Activated CD4-positive, alpha-beta T cell treated with anti-CD3 and anti-CD28 coated beads for 1 hour (primary cell): ENCODE results near the gene FGF21.
"Not testable (repeated sequence)": the region's sequence is repeated elsewhere in the genome, so short reads cannot be mapped to it uniquely, and the experiment has no call there.

ENCODE experiments used
- DNase-seq: peaks from one replicate; pipeline ENCODE4 v3.0.0-alpha.2; 2020

The FGF21 gene

GRCh38 chr19:48752496-48753365 is 2.6 kb upstream of the FGF21 start, which contains the start of gene FUT1:
TSS of gene FUT1 (minus strand) at chr19:48752641. CDS start at chr19:48751281, 1,360 bp downstream.
- no peak for DNase-seq

- no peak for DNase-seq
These were observed 463 bp downstream of the FGF21 start for GRCh38 chr19:48755787-48756186.

- no peak for DNase-seq
These were observed 888 bp downstream of the FGF21 start for GRCh38 chr19:48756212-48756611.

DNA sequence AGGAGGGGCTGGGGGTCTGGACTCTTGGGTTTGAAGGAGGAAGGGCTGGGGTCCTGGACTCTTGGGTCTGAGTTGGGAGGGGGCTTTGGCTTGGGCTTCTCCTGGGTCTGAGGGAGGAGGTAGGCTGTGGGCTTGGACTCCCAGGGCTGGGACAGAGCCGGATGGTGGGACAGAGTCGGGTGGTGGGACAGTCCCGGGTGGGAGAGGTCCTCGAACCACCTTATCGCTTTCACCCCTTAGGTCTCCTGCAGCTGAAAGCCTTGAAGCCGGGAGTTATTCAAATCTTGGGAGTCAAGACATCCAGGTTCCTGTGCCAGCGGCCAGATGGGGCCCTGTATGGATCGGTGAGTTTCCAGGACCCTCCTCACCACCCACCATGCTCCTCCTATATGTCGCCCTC is 1.4 kb downstream of the FGF21 start:
- DNase-seq, result no peak

GRCh38 chr19:48757089-48757675 is 1.9 kb downstream of the FGF21 start:
- no peak for DNase-seq

- DNase-seq, result no peak
These were observed 2.4 kb downstream of the FGF21 start for GRCh38 chr19:48757741-48758144.

DNA sequence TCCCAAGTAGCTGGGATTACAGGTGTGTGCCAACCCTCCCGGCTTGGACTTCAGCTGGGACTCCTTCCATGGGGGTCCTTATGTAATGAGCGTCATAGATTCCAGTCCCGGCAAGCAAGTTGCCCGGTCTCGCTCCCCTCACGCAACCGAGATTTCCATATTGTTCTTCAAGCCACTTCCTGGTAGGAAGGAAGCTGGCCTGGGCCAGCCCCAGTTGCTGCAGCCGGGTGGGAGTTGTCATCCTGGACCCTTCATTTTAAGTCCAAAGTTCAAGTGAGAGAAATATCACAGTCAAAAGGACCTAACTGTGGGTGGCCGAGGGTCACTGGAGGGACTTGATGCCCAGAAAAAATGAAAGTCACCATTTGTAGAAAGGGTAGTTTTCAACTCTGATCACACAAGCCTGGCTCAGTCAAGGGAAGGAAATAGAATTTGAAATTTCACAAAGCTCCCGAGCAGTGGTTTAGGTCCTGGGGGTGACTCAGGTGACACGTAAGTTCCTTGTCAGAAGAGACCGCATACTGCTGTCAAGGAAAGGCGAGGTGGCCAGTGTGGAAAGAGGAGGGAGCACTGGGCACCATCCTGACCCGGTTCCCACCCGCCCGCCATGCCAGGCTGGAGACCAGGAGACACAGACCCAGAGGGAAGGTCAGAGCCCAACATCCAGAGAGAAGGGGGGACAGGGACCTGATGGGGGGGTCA is 5.3 kb downstream of the FGF21 start:
- no peak for DNase-seq

DNA sequence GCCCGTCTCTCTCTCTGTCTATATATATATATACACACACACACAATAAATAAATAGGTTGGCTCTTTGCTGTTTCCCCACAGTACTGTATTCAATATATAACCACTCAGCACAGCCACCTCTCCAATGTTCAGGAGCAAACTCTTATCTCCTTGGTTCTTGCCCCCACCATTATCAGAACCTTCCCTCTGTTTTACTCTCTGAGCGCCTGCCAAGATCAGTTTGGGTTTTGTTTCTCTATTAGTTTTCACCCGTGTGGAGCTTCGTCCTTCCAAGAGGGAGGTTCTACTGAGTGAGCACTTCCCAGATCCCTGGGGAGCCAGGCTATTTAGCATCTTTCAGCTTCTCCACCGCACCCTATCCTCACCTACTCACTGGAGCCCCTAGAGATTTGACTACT is 10.5 kb downstream of the FGF21 start:
- not testable (repeated sequence) for DNase-seq

GRCh38 chr19:48768171-48768753 is 12.9 kb downstream of the FGF21 start:
- DNase-seq, result not testable (repeated sequence)

- DNase-seq, result no peak
These were observed 13.8 kb downstream of the FGF21 start for GRCh38 chr19:48768994-48769713.

GRCh38 chr19:48770266-48770665 is 14.9 kb downstream of the FGF21 start:
- DNase-seq, result no peak

DNA sequence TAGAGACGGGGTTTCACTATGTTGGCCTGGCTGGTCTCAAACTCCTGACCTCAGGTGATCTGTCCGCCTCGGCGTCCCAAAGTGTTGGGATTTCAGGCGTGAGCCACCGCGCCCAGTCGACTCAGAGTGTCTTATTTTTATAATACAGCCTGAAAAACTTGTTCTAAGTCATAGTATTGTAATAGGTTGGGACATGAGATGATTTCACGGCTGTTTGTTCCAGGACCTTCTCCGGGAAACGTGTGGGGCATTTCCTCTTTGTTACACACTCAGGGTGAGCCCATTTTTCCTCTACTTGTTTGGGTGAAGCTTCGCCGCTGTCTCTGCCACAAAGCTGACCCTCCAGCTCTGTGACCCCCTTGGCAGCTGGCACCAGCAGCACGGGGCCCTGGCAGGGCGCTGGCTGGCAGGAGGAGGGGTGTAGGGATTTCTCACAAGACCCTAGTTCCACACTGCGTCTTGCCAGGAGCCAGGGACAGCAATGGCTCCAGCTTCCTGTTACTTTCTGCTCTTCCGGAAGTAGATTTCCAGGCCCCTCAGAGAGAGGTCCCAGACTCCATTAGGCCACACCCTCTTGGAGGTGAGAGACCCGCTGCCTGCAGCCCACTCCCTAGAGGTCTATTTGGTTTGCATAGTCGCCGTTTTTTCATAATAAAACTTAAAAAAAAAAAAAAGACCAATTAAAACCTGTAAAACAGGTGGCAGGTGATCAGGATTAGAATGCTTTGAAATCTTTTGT is 15.6 kb downstream of the FGF21 start:
- no peak for DNase-seq

DNA sequence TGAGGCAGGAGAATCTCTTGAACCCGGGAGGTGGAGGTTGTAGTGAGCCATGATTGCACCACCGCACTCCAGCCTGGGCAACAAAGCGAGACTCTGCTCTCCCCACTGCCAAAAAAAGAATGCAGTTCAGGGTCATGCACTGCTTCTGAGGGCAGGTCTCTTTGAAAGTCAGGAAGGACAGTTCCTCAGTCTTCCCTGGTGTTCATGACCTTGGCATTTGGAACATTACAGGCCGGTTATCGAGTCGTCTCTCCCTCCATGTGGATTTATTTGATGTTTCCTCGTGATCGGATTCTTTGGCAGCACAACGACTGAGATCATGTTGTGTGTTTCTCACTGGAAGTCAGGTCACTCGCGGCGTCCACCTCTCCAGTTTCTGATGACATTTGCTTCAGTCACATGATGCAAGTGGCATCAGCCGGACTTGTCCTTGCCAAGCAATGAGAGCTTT is 17.2 kb downstream of the FGF21 start:
- DNase-seq, result no peak

DNA sequence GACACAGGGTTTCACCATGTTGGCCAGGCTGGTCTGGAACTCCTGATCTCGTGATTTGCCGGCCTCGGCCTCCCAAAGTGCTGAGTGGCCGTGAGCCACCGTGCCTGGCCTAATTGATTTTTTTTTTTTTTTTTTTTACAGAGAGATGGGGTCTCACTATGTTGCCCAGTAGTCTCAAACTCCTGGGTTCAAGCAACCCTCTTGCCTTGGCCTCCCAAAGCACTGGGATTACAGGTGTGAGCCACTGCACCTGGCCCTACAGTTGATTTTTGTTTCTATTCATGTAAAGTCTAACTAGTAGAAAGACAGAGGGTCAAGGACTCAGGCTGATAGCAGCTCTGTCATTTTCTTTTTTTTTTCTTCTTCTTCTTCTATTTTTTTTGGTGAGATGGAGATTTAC is 21.8 kb downstream of the FGF21 start:
- no peak for DNase-seq

DNA sequence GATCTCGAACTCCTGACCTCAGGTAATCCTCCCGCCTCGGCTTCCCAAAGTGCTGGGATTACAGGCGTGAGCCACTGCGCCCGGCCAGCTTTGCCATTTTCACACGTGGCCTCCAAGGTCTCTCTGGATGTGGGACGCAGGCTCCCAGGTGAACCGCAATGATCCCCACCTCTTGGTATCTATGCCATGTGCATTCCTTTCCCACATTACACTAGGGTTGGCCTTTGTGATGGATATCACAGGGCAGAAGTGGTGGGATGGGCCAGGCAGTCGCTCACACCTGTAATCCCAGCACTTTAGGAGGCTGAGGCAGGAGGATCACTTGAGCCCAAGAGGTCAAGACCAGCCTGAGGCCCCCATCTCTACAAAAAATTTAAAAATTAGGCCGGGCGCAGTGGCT is 22.4 kb downstream of the FGF21 start:
- no peak for DNase-seq

DNA sequence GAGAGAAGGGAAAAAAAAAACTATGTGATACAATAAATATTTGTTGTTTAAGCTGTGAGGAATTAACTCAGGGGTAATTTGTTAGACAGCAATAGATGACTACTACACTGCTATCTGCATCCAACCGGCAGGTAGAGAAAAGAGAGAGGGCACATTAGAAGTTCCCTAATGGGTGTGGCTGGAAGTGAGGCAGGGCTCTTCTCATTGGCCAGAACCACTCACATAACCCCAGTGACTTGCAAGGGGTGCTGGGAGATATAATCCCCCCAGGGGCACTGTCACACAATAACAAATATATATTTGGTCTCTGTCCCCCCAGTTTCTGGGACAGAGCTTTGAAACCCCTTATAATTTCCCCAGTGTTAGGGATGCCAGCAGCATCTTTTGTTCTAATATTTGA is 24.3 kb downstream of the FGF21 start:
- no peak for DNase-seq

DNA sequence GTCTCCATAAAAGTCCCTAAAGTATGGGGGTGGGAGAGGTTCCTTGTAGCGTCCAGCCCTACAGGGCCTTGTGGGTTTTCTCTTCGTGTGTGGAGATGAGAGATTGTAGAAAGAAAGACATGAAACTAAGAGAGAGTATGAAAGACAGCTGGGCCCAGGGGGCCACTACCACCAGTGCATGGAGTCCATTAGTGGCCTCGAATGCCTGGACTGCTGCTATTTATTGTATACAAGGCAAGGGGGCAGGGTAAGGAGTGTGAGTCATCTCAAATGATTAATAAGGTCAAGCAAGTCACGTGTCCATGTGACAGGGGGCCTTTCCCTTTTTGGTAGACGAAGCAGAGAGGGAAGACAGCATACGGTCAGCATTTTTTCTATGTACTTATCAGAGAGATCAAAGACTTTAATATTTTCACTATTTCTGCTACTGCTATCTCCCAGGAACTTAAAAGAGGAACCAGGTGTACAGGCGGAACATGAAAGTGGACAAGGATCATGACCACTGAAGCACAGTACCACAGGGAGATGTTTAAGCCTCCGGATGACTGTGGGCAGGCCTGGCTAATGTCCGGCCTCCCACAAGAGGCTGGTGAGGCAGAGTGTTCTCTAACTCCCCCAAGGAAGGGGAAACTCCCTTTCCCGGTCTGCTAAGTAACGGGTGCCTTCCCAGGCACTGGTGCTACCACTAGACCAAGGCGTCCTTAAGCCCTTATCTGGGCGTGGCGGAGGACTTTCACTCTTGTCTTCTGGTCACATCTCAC is 25.5 kb downstream of the FGF21 start:
- no peak for DNase-seq

- no peak for DNase-seq
These were observed 29.2 kb downstream of the FGF21 start for GRCh38 chr19:48784527-48784926.

GRCh38 chr19:48786422-48786821 is 31.1 kb downstream of the FGF21 start:
- not testable (repeated sequence) for DNase-seq

DNA sequence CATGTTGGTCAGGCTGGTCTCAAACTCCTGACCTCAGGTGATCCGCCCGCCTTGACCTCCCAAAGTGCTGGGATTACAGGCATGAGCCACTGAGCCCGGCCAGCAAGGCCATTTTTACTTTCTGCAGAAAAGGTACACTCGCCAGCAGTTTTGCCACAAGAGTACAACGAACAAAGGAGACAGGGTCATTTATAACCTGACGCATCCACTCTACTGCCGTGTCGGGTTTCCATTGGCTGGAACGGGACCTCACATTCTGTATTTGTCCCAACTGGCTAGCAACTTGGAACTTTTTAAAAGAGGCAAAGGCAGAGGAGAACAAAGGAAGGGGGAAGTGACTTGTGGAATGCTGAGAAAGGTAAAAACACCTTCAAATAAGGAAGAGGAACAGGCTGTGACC is 32.0 kb downstream of the FGF21 start:
- DNase-seq, result not testable (repeated sequence)

DNA sequence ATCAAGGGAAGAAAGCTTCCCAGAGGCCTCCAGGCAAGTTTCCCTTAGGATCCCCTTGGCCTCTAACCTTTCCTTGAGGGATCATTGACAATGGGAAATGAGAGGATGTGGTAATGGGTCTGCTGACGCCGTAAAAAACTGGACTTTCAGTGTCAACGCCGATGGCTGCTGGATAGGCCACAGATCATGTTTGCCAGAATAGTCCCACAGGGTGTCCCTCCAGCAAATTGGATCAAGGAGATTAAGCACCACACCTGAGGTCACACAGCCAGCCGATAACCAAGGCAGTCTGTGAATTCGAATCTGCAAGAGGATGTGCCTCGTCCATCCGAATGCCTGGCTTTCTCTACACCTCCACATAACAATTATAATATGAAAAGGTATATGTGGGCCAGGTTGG is 37.9 kb downstream of the FGF21 start:
- DNase-seq, result no peak
